ENCODE measurements around the gene PUS7L.

Gene PUS7L

DNA sequence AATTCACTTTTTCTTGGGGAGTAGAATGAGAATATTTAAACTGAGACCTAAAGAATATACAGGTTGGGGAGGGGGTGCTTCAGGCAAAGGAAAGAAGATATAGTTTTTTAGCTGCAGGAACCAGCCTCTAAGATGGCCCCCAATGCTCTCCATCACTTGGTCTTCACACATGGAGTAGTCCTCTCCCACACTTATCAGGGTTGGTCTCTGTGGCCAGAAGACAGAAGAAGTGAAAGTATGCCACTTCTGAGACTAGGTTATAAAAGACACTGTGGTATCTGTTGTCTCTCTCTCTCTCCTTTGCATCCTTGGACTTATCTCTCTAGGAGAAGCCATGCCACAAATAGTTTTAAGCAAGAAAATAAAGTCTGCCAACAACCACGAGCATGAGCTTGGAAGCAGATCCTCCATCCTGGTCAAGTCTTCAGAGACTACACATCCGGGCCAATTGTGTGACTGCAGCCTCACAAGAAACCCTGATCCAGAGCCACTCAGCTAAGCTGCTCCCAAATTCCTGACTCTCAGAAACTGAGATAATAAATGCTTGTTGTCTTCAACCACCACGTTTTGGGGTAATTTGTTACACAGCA, 18.0 kb downstream of the PUS7L start:
- TF ChIP-seq MYC (IDR thresholded peaks at IDR 0.05; ENCODE audit: low read depth, low read length) (no peak), POLR2A (IDR thresholded peaks at IDR 0.05; ENCODE audit: extremely low read depth, insufficient read length) (no peak)
- TF ChIP-seq, protein P1, sequence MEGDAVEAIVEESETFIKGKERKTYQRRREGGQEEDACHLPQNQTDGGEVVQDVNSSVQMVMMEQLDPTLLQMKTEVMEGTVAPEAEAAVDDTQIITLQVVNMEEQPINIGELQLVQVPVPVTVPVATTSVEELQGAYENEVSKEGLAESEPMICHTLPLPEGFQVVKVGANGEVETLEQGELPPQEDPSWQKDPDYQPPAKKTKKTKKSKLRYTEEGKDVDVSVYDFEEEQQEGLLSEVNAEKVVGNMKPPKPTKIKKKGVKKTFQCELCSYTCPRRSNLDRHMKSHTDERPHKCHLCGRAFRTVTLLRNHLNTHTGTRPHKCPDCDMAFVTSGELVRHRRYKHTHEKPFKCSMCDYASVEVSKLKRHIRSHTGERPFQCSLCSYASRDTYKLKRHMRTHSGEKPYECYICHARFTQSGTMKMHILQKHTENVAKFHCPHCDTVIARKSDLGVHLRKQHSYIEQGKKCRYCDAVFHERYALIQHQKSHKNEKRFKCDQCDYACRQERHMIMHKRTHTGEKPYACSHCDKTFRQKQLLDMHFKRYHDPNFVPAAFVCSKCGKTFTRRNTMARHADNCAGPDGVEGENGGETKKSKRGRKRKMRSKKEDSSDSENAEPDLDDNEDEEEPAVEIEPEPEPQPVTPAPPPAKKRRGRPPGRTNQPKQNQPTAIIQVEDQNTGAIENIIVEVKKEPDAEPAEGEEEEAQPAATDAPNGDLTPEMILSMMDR (IDR thresholded peaks at IDR 0.05; ENCODE audit: low read depth, low read length) = no peak
- TF ChIP-seq, protein P2, sequence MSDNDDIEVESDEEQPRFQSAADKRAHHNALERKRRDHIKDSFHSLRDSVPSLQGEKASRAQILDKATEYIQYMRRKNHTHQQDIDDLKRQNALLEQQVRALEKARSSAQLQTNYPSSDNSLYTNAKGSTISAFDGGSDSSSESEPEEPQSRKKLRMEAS (IDR thresholded peaks at IDR 0.05; ENCODE audit: low read depth, low read length) = no peak
- DNase-seq (ENCODE audit: low read depth) = no peak
- no peak overlapping the region for H3K4me3 ChIP-seq (ENCODE audit: low read depth, low read length)

DNA sequence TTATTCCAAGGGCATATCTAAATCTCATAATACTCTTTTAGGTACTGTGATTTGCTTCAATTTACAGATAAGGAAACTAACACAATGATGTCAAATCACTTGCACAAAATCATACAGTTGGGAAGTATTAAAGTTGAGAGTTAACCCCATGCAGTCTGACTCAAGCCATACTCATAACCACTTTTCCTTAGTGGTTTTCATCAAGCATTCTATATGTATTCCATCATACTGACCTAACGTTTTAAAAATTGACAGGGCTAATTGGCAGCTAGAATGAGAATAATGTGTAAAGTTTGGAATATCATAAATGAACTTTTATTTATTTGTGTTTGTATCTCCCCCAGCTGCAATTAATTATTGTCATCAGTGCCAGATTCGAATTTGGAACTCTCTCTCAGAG, 20.9 kb downstream of the PUS7L start:
- TF ChIP-seq, protein P1 (IDR thresholded peaks at IDR 0.05; ENCODE audit: low read depth, low read length) = no peak
- TF ChIP-seq POLR2A (IDR thresholded peaks at IDR 0.05; ENCODE audit: extremely low read depth, insufficient read length) (no peak), MYC (IDR thresholded peaks at IDR 0.05; ENCODE audit: low read depth, low read length) (no peak)
- TF ChIP-seq, protein P2 (IDR thresholded peaks at IDR 0.05; ENCODE audit: low read depth, low read length) = no peak
- no peak for DNase-seq (ENCODE audit: low read depth)
- no peak overlapping the region for H3K4me3 ChIP-seq (ENCODE audit: low read depth, low read length)

DNA sequence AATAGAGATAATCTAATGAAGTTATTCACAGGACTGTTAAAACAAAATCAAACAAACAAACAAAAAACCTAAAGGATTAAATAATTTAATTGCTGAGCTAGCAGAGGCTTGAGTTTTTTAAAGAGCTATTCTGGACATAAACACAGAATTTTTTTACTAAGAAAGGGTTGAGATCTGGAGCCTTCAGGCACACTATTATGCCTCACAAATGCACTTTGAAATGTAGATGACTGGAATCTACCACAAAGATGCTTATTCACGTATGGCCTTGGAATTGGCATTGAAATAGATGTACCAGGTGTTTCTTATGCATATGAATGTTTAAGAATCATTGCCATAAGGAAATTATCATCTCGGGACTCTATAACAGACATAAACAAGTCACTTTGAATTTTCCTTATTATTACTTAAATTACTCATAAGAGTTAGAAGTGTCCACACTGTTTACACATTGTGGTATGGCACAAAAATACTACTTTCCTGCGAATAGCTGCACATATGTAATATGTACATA, 21.6 kb downstream of the PUS7L start:
- no peak for DNase-seq (ENCODE audit: low read depth)

DNA sequence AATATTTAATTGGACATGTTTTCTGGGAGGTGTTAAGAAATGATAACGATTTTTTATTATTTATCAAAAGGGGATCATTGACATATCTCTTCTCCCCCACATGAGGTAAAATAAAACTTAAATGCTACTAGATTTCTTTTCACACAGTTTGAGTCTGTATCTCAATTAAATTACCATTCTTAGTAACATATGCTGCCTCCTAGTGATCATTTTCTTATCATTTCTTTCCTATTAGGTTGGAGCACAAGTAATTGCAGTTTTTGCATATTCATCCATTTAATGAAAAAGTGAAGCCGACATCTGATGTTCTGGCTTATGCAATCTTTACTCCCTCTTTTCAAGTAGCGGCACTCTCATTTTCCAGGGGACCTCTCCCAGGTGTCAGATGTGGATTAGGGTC, 24.9 kb downstream of the PUS7L start:
- no peak overlapping the region for H3K4me3 ChIP-seq (ENCODE audit: low read depth, low read length)
- TF ChIP-seq, protein P2 (IDR thresholded peaks at IDR 0.05; ENCODE audit: low read depth, low read length) = no peak
- TF ChIP-seq POLR2A (IDR thresholded peaks at IDR 0.05; ENCODE audit: extremely low read depth, insufficient read length) (no peak), MYC (IDR thresholded peaks at IDR 0.05; ENCODE audit: low read depth, low read length) (no peak)
- TF ChIP-seq, protein P1 (IDR thresholded peaks at IDR 0.05; ENCODE audit: low read depth, low read length) = no peak
- no peak for DNase-seq (ENCODE audit: low read depth)

More for the DNA sequence above, 21.6 kb downstream of the PUS7L start:
- H3K4me3 ChIP-seq (ENCODE audit: low read depth, low read length) = no peak overlapping the region
- no peak for TF ChIP-seq MYC (IDR thresholded peaks at IDR 0.05; ENCODE audit: low read depth, low read length)
- TF ChIP-seq, protein P1 (IDR thresholded peaks at IDR 0.05; ENCODE audit: low read depth, low read length) = no peak
- TF ChIP-seq POLR2A (IDR thresholded peaks at IDR 0.05; ENCODE audit: extremely low read depth, insufficient read length) = no peak
- TF ChIP-seq, protein P2 (IDR thresholded peaks at IDR 0.05; ENCODE audit: low read depth, low read length) = no peak

DNA sequence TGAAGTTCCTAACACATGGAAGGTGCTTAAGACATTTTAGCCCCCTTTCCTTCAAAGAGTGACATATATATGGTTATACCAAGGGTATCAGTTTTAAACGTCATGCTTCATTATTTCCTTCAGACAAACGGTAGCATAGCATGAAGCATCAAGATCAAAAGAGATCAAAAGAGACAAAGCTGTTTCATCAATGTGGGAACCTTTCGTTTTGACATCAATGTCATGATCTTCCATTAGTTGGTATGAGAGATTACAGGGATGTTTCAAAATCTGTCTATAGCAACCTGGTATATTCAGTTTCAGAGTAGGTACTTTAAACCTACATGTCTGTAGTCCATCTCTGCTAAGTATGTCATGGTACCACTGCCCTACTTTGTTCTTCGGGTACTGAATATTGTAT, 28.3 kb downstream of the PUS7L start:
- H3K4me3 ChIP-seq (ENCODE audit: low read depth, low read length) = no peak overlapping the region
- no peak for DNase-seq (ENCODE audit: low read depth)
- TF ChIP-seq, protein P2 (IDR thresholded peaks at IDR 0.05; ENCODE audit: low read depth, low read length) = no peak
- TF ChIP-seq MYC (IDR thresholded peaks at IDR 0.05; ENCODE audit: low read depth, low read length) (no peak), POLR2A (IDR thresholded peaks at IDR 0.05; ENCODE audit: extremely low read depth, insufficient read length) (no peak)
- TF ChIP-seq, protein P1 (IDR thresholded peaks at IDR 0.05; ENCODE audit: low read depth, low read length) = no peak
